HG03108 (cell line): ENCODE measurements around the gene R3HDM2.
A peak's percentile ranks its signal among the peaks of the same experiment; 100 is the strongest.
"Not testable (repeated sequence)": the region's sequence is repeated elsewhere in the genome, so short reads cannot be mapped to it uniquely, and the experiment has no call there.

Experiments
- ATAC-seq: cut with Tn5 transposase; IDR thresholded peaks from one replicate; pipeline ENCODE4 v1.9.1; 2021; ENCODE audit warnings: moderate library complexity; ENCODE audit not compliant: unreplicated experiment

R3HDM2 gene

DNA sequence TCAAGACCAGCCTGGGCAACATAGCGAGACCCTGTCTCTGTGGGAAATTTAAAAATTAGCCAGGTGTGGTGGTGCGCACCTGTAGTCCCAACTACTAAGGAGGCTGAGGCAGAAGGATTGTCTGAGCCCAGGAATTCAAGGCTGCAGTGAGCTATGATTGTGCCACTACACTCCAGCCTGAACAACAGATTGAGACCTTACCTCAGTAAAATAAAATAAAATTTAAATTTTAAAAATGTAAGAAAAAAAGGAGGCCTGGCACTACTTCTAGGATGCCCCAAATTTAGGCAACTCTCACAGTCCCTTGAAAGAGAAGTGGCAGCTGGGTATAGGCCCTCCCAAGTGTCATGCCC is 23.3 kb upstream of the R3HDM2 start:
- no peak for ATAC-seq

DNA sequence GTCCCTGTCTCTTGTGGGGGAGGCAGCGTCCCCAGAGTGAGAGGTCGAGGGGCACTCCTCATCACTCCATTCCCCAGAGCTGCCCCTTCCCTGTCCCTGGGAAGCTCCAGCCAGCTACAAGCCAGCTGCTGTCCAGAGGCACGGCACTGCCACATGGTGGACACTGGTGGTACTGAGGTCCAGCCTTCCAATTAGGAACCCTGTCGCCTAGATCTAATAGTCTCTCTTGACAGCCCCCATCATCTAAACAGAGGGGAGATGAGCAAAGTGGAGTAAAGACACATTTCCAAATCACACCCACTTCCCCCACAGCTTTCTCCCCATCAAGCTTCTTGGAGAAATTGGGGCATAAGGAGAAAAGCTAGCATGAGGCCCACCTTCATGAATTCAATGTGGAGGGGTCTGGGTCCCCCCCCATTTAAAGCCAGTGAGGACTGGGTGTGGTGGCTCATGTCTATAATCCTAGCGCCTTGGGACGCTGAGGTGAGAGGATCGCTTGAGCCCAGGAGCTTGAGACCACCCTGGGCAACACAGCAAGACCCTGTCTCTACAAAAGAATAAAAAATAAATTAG is 22.2 kb upstream of the R3HDM2 start:
- peak; percentile 50 for ATAC-seq

DNA sequence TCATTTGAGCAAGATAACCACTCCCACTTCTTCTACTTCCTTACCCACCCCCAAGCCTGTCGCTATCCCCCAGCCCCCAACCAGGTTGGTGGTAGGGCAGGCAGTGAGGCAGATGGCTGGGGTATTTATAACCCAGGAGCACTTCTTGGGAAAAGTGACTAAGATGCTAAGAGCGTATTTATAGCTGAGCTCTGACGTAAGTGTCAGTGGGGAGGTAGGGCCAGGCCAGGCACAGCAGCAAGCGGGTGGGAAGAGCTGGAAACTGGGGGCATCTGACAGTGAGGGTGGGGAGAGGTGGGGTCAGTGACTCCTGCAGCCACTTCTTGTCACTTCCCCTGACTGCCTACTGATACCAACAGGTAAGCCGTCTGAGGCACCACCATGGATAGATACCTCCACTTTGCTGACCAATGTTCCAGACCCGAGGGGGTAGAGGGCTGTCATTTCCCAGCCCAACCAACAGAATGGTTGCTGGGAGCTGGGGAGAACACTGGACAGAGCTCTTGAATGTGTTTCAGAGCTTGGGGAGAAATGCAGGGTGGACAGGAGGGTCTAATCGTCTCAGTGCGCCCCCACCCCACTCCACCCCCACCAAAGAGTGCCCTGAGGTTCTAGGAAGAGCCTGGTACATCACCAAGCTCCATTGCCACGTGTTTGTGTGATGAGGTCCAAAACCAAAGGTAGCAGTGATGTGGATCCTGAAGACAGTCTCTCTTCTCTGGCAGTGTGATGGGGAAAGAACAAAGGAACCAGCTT is 21.5 kb upstream of the R3HDM2 start:
- ATAC-seq = no peak

DNA sequence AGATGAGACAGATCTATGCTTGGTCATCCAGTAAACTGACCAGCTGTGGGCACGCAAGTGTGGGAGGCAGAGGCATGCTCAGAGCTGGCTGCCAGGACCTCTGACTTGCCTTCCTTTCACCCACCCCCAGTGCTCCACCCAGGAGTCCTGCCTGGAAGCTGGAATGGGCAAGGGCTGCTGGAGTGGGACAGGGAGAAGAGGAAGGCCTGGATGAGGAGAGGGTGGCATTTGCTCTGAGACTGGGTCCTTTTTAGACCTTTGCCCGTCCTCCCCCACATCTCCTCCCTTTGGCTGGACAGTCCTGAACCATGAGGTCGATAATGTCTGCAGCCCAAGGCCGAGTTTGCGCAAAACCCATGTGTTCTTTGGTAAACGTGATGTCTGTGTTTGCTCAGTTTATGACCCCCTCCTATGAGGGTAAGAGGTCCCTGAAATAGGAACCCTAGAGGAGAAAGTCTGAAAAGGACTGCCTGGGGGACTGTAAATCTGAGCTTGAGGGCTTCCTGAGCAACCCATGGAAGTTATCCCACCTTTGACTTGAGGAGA is 20.5 kb upstream of the R3HDM2 start:
- ATAC-seq = no peak

GRCh38 chr12:57450057-57450456 is 19.2 kb upstream of the R3HDM2 start:
- no peak for ATAC-seq

GRCh38 chr12:57449375-57449774 is 18.5 kb upstream of the R3HDM2 start:
- ATAC-seq = no peak

GRCh38 chr12:57448669-57449068 is 17.8 kb upstream of the R3HDM2 start:
- ATAC-seq = no peak

DNA sequence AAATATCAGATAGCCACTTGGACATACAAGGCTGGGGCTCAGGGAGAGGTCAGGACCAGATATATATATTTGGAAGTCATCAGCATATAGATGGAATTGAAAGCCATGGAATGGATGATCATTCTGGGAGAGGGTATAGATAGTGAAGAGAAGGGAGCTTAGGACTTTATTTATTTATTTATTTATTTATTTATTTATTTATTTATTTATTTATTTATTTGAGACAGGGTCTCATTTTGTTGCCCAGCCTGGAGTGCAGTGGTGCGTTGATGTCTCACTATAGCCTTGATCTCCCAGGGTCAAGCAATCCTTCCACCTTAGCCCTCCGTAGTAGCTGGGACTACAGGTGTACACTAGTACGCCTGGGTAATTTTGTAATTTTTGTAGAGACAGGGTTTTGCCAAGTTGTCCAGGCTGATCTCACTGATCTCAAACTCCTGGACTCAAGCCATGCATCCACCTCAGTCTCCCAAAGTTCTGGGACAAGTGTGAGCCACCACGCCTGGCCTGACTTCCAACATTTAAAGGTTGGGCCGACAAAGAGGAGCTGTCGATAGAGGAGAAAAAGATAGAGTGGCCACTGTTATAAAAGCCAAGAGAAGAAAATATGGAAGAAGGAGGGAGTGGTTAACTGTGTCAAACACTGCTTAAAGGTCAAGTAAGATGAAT is 15.6 kb upstream of the R3HDM2 start:
- ATAC-seq = no peak

GRCh38 chr12:57444744-57445143 is 13.9 kb upstream of the R3HDM2 start:
- ATAC-seq = no peak

- ATAC-seq = not testable (repeated sequence)
Observed at GRCh38 chr12:57444337-57444736, 13.5 kb upstream of the R3HDM2 start.

- no peak for ATAC-seq
Observed at GRCh38 chr12:57441846-57442427, 11.1 kb upstream of the R3HDM2 start.

DNA sequence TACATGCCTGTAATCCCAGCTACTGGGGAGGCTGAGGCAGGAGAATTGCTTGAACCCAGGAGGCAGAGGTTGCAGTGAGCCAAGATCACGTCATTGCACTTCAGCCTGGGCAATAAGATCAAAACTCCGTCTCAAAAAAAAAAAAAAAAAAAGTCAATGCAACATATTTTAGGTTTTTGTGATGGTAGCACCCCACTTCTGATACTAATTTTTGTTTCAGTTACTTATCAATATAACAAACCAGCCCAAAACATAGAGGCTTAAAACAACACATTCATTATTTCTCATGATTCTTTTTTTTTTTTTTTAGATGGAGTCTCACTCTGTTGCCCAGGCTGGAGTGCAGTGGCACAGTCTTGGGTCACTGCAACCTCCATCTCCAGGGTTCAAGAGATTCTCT is 10.6 kb upstream of the R3HDM2 start:
- ATAC-seq = not testable (repeated sequence)

DNA sequence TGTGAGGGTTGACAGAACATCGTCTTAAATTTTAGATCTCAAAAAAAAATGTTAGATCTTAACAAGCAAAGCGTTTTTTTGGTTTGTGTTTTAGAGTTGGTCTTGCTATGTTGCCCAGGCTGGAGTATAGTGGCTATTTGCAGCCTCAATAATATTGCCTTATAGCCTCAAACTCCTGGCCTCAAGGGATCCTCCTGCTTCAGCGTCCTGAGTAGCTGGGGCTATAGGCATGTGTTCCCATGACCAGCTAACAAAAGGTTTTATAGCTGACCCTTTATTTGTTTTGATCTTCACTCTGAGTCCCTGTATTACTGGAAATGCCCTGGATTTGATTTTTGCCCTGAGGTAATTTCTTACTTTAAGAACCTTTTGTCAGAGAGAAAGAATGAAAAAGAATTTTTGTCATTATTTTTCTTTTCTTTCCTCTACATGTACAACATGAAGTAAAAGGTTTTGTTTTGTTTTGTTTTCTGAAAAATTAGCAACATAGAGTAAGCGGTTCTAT is 9.0 kb upstream of the R3HDM2 start:
- no peak for ATAC-seq

- ATAC-seq = no peak
Observed at GRCh38 chr12:57438400-57438799, 7.6 kb upstream of the R3HDM2 start.

GRCh38 chr12:57435293-57435692 is 4.5 kb upstream of the R3HDM2 start:
- no peak for ATAC-seq

- ATAC-seq = no peak
Observed at GRCh38 chr12:57434517-57435223, 3.8 kb upstream of the R3HDM2 start, which contains the start of gene INHBC. Gene INHBC, plus strand, starts transcription at chr12:57434784. Its CDS starts 103 bp downstream, at chr12:57434887.

DNA sequence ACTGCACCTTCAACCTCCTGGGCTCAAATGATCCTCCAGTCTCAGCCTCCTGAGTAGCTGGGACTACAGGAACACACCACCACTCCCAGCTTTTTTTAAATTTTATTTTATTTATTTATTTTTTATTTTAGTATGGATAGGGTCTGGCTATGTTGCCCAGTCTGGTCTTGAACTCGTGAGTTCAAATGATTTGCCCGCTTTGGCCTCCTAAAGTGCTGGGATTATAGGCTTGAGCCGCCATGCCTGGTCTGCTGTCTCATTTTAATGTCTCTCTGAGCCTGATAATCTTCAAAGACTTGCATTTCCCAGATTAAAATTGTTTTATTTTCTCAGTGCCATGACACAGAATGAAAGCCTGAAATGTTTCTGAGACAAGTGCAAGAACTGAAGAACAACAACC is 2.5 kb upstream of the R3HDM2 start:
- no peak for ATAC-seq

DNA sequence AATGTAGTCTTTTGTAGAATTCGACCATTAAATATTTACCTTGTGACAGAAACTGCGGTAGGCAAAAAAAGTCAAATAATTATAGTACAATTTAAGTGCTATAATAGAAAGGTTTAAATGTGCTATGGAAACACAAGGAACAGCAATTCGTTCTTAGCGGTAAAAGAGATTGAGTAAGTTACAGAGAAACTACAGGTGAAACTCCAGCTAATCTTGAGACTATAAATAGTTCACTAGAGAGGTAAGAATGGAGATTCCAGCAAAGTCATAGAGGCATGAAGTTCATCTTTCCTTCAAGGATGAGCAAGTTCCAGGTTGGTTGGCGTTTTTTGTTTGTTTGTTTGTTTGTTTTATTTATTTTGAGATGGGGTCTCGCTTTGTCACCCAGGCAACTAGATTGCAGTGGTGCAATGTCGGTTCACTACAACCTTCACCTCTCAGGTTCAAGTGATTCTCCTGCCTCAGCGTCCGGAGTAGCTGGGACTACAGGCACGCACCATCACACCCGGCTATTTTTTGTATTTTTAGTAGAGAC is 878 bp upstream of the R3HDM2 start:
- no peak for ATAC-seq

DNA sequence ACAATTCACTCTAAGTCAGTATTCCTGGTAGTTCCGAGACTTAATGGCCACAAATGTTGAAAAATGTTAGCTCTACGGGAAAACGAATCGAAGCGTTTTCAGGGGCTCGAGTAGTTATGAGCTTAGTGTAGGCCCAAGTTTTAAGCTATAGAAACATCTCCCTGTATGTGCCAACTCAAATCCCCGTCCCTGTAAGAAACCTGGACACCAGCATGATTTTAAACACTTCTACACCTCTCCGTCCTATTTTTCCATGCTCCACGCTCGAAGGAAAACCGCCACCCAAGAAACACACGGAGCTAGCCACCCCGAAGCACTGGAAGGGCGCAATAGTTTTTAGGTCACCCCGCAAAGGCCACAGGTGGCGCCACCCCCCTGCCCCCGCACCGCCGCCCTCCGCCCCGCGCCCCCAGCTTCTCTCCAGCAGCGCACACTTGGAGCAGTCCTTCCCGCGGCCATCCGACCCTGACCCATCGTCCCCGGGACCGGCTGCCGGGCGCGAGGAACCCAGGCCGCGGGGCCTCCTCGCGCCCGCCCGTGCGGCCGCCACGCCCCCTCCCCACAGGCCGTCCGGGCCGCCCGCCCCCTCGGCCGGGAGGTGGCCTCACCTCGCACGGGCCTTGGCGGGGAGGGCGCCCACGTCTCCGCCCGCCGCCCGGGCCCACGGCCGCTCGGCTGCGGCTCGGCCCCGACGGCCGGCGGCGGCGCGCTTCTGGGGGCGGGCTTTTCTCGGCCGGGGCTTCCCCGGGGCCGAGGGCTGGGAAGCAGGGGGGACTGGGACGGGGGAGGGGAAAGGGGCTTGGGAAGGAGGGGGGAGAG is 522 bp downstream of the R3HDM2 start:
- peak; percentile 37 for ATAC-seq
